HG03442 (cell line): ENCODE results near the gene CIB2.
"Not testable (repeated sequence)": the region's sequence is repeated elsewhere in the genome, so short reads cannot be mapped to it uniquely, and the experiment has no call there.

Source experiments
- ATAC-seq: cut with Tn5 transposase; IDR thresholded peaks from one replicate; pipeline ENCODE4 v1.9.1; 2021; ENCODE audit warnings: mild to moderate bottlenecking, moderate library complexity; ENCODE audit not compliant: unreplicated experiment

The CIB2 gene

GRCh38 chr15:78131295-78132061 lies at the start of gene CIB2:
Gene CIB2, minus strand, starts transcription at chr15:78131445. Its CDS starts 230 bp downstream, at chr15:78131215.
- peak; percentile 66 for ATAC-seq

- ATAC-seq = no peak
Measured at GRCh38 chr15:78179906-78180305, 48.7 kb upstream of the CIB2 start.

- no peak for ATAC-seq
Measured at GRCh38 chr15:78179286-78179840, 48.1 kb upstream of the CIB2 start.

GRCh38 chr15:78178064-78178463 lies 46.8 kb upstream of the CIB2 start:
- ATAC-seq = no peak

GRCh38 chr15:78177447-78177873 lies 46.2 kb upstream of the CIB2 start:
- no peak for ATAC-seq

- no peak for ATAC-seq
Measured at GRCh38 chr15:78175330-78175729, 44.1 kb upstream of the CIB2 start.

- ATAC-seq = no peak
Measured at GRCh38 chr15:78174401-78174800, 43.2 kb upstream of the CIB2 start.

- no peak for ATAC-seq
Measured at GRCh38 chr15:78171864-78172472, 40.7 kb upstream of the CIB2 start.

GRCh38 chr15:78170848-78171773 lies 39.9 kb upstream of the CIB2 start:
- peak; percentile 54 for ATAC-seq

GRCh38 chr15:78168608-78169007 lies 37.4 kb upstream of the CIB2 start:
- ATAC-seq = no peak

- peak; percentile 62 for ATAC-seq
Measured at GRCh38 chr15:78167227-78167888, 36.1 kb upstream of the CIB2 start.

- no peak for ATAC-seq
Measured at GRCh38 chr15:78164010-78164409, 32.8 kb upstream of the CIB2 start.

GRCh38 chr15:78162038-78162437 lies 30.8 kb upstream of the CIB2 start:
- ATAC-seq = no peak

GRCh38 chr15:78159395-78159794 lies 28.1 kb upstream of the CIB2 start:
- no peak for ATAC-seq

GRCh38 chr15:78157203-78157602 lies 26.0 kb upstream of the CIB2 start:
- ATAC-seq = no peak

- no peak for ATAC-seq
Measured at GRCh38 chr15:78156653-78157052, 25.4 kb upstream of the CIB2 start.

- ATAC-seq = no peak
Measured at GRCh38 chr15:78155355-78155939, 24.2 kb upstream of the CIB2 start.

- no peak for ATAC-seq
Measured at GRCh38 chr15:78154955-78155354, 23.7 kb upstream of the CIB2 start.

- not testable (repeated sequence) for ATAC-seq
Measured at GRCh38 chr15:78151075-78151474, 19.8 kb upstream of the CIB2 start.
